Keratinocyte (primary cell): ENCODE results near the gene CRP. TPM values are rescaled to one million over a fixed set of nuclear protein-coding genes. Genes with fewer than 3 reads are reported as not detected.

Experiments used
- DNase-seq: peaks from one replicate; pipeline ENCODE4 v3.0.0-alpha.2; 2011; ENCODE audit warnings: low read depth, missing footprints, low spot score
- FAIRE-seq: peaks from 2 replicates; lab custom pipeline; 2011; peaks lifted over from hg19 to GRCh38; lab: Jason Lieb, UNC
- H2AFZ ChIP-seq: 2 replicates; pipeline ENCODE4 v1.6.0; 2012; ENCODE audit warnings: low read length, control low read depth, inconsistent platforms; ENCODE audit not compliant: control insufficient read depth
- H3K27ac ChIP-seq: 2 replicates; pipeline ENCODE4 v1.5.1; 2011; ENCODE audit warnings: low read length; ENCODE audit not compliant: control insufficient read depth, insufficient read depth
- H3K27me3 ChIP-seq: 3 replicates; pipeline ENCODE4 v1.6.0; 2011; ENCODE audit warnings: low read length; ENCODE audit not compliant: control insufficient read depth, insufficient read depth; ENCODE audit errors: extremely low read depth
- H3K36me3 ChIP-seq, 2 experiments: 2 replicates in 1 of 2; 3 replicates in 1 of 2; pipeline ENCODE4 v1.5.1; 2011; ENCODE audit warnings: low read length in 2 of 2, mild to moderate bottlenecking in 1 of 2; ENCODE audit not compliant: control insufficient read depth in 2 of 2, insufficient read depth in 2 of 2; ENCODE audit errors: extremely low read depth in 1 of 2
- H3K4me1 ChIP-seq: 3 replicates; pipeline ENCODE4 v1.5.1; 2011; ENCODE audit warnings: low read length; ENCODE audit not compliant: control insufficient read depth, insufficient read depth; ENCODE audit errors: extremely low read depth
- H3K4me2 ChIP-seq: 3 replicates; pipeline ENCODE4 v1.6.0; 2011; ENCODE audit warnings: low read depth, low read length; ENCODE audit not compliant: control insufficient read depth, insufficient read depth; ENCODE audit errors: extremely low read depth
- H3K4me3 ChIP-seq, 3 experiments: fragments of 200-600 bp in 1 of 3; sonication (generic) in 1 of 3; 2 replicates in 2 of 3; 3 replicates in 1 of 3; pipeline ENCODE4 v1.5.1; 2011 to 2016; ENCODE audit warnings: low read length in 3 of 3, mild to moderate bottlenecking in 3 of 3, control low read depth in 2 of 3, inconsistent platforms in 1 of 3, low read depth in 1 of 3, mixed read lengths in 1 of 3, mixed run types in 1 of 3, moderate library complexity in 1 of 3; ENCODE audit not compliant: control insufficient read depth in 2 of 3, insufficient read depth in 2 of 3; ENCODE audit errors: extremely low read depth in 1 of 3
- H3K79me2 ChIP-seq: 2 replicates; pipeline ENCODE4 v1.6.0; 2012; ENCODE audit warnings: low read length; ENCODE audit not compliant: control insufficient read depth, insufficient read depth
- H3K9ac ChIP-seq: 3 replicates; pipeline ENCODE4 v1.6.0; 2011; ENCODE audit warnings: low read length; ENCODE audit not compliant: control insufficient read depth, insufficient read depth; ENCODE audit errors: extremely low read depth
- H3K9me1 ChIP-seq: 3 replicates; pipeline ENCODE4 v1.6.0; 2011; ENCODE audit warnings: low read length; ENCODE audit not compliant: control insufficient read depth, insufficient read depth; ENCODE audit errors: extremely low read depth
- H3K9me3 ChIP-seq: 2 replicates; pipeline ENCODE4 v1.5.1; 2012; ENCODE audit warnings: low read depth, low read length; ENCODE audit not compliant: control insufficient read depth
- H4K20me1 ChIP-seq: 3 replicates; pipeline ENCODE4 v1.6.0; 2011; ENCODE audit warnings: low read length; ENCODE audit not compliant: control insufficient read depth, insufficient read depth; ENCODE audit errors: extremely low read depth
- CTCF ChIP-seq, 3 experiments: IDR thresholded peaks in 1 of 3; conservative IDR thresholded peaks in 1 of 3; optimal IDR thresholded peaks in 1 of 3; 2 replicates in 2 of 3; 3 replicates in 1 of 3; pipeline versions ENCODE3 to v1.5.1; 2011; ENCODE audit warnings: low read length in 3 of 3, mild to moderate bottlenecking in 3 of 3, moderate library complexity in 2 of 3, control low read depth in 1 of 3, inconsistent platforms in 1 of 3; ENCODE audit not compliant: insufficient read depth in 2 of 3; ENCODE audit errors: extremely low read depth in 1 of 3
- EZH2 ChIP-seq: IDR thresholded peaks from one replicate; pipeline ENCODE4 v1.6.1; 2012; ENCODE audit warnings: inconsistent platforms, mild to moderate bottlenecking, low read length, moderate library complexity
- dilution Hi-C: fragments of 300-500 bp; cut with MboI; formaldehyde crosslinking; loops from one replicate; pipeline ENCODE4 v1.7.0; 2020; ENCODE audit warnings: low sequenced_read_pairs; ENCODE audit not compliant: extremely low pct_ligation_motif_present
- polyA plus RNA-seq, 5 experiments: library from polyadenylated mRNA; depleted of rRNA in 3 of 5; stranded (reverse) in 3 of 5; stranded (forward) in 1 of 5; unstranded in 1 of 5; fragments of >200 nt; gene quantifications; 1 replicate in 1 of 5; 2 replicates in 3 of 5; 3 replicates in 1 of 5; pipeline versions ENCODE4 v1.2.1 to v1.2.3, GENCODE V29; 2011 to 2012; ENCODE audit warnings: missing spikeins in 2 of 5, low read depth in 1 of 5, low replicate concordance in 1 of 5

The CRP gene
- polyA plus RNA-seq, 1 donor (not counting 4 experiments of a cell fraction or from before 2014, with no cell fraction given), result not detected

GRCh38 chr1:159707472-159708260 is 6.7 kb downstream of the CRP start:
- Histone ChIP-seq H3K27me3 (no peaks in the 10 kb centered on the region), H3K9ac (no peak overlapping the region), H3K27ac (no peak overlapping the region), H3K4me1 (no peaks in the 10 kb centered on the region), H3K4me3 (no peak overlapping the region), H3K36me3 (no peaks in the 10 kb centered on the region), H3K9me3 (no peaks in the 10 kb centered on the region), H3K4me2 (no peak overlapping the region), H3K79me2 (no peaks in the 10 kb centered on the region), H4K20me1 (no peaks in the 10 kb centered on the region), H2AFZ (no peak overlapping the region), H3K9me1 (no peaks in the 10 kb centered on the region)
- no peak for FAIRE-seq
- TF ChIP-seq EZH2, result no peak
- no peak for TF ChIP-seq CTCF (optimal IDR thresholded peaks at IDR 0.05 in 1 of 3, IDR thresholded peaks at IDR 0.05 in 1 of 3, conservative IDR thresholded peaks at IDR 0.05 in 1 of 3; ENCODE audit: extremely low read depth in 1 of 3, insufficient read depth in 2 of 3, low read length in 3 of 3)
- no peak for DNase-seq
- dilution Hi-C loops, result no loop called here

GRCh38 chr1:159705904-159706256 is 8.5 kb downstream of the CRP start:
- dilution Hi-C loops, result no loop called here
- H3K27ac ChIP-seq, result no peak overlapping the region
- no peaks in the 10 kb centered on the region for H3K36me3 ChIP-seq
- no peak overlapping the region for H3K4me2 ChIP-seq
- DNase-seq (no peak), FAIRE-seq (no peak)
- TF ChIP-seq CTCF (optimal IDR thresholded peaks at IDR 0.05 in 1 of 3, IDR thresholded peaks at IDR 0.05 in 1 of 3, conservative IDR thresholded peaks at IDR 0.05 in 1 of 3; ENCODE audit: extremely low read depth in 1 of 3, insufficient read depth in 2 of 3, low read length in 3 of 3), result no peak
- TF ChIP-seq EZH2, result no peak
- no peaks in the 10 kb centered on the region for H3K79me2 ChIP-seq
- H3K9me1 ChIP-seq, result no peaks in the 10 kb centered on the region
- no peaks in the 10 kb centered on the region for H4K20me1 ChIP-seq
- no peak overlapping the region for H3K4me3 ChIP-seq
- H3K9me3 ChIP-seq, result no peaks in the 10 kb centered on the region
- H3K27me3 ChIP-seq, result no peaks in the 10 kb centered on the region
- H2AFZ ChIP-seq, result no peak overlapping the region
- H3K4me1 ChIP-seq, result no peaks in the 10 kb centered on the region
- no peak overlapping the region for H3K9ac ChIP-seq
